Neural progenitor cell (in vitro differentiated cells): Measurements from ENCODE around the gene PCDH7.

ENCODE experiments used
- CTCF ChIP-seq: fragments of 200-600 bp; sonication (generic); IDR thresholded peaks from 2 replicates; pipeline ENCODE4 v1.5.1; 2017; ENCODE audit warnings: antibody characterized with exemption, mild to moderate bottlenecking
- EZH2 ChIP-seq: fragments of 200-600 bp; sonication (generic); IDR thresholded peaks from 2 replicates; pipeline ENCODE4 v1.6.1; 2017; ENCODE audit warnings: antibody characterized with exemption, mild to moderate bottlenecking, moderate library complexity

DNA sequence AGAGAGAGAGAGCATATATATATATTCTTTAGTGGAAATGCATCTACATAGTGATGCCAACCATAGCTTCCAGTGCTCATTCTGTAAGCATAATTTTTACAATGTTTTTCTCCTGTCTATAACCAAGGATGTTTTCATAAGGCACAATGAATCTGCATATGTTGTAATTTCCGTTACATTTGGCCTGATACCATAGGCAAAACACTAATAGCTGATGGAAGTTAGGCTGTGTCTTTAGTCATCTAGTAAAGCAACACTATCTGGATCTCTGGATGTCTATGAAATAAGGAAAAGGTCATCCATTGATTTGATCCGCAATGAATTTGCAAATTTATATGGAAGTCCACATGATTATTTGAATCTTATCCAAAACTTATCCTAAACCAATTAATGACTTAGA lies 8.1 kb downstream of the PCDH7 start:
- TF ChIP-seq CTCF (no peak), EZH2 (no peak)
